ENCODE measurements around the gene ATF4.
A peak's percentile ranks its signal among the peaks of the same experiment; 100 is the strongest.

DNA sequence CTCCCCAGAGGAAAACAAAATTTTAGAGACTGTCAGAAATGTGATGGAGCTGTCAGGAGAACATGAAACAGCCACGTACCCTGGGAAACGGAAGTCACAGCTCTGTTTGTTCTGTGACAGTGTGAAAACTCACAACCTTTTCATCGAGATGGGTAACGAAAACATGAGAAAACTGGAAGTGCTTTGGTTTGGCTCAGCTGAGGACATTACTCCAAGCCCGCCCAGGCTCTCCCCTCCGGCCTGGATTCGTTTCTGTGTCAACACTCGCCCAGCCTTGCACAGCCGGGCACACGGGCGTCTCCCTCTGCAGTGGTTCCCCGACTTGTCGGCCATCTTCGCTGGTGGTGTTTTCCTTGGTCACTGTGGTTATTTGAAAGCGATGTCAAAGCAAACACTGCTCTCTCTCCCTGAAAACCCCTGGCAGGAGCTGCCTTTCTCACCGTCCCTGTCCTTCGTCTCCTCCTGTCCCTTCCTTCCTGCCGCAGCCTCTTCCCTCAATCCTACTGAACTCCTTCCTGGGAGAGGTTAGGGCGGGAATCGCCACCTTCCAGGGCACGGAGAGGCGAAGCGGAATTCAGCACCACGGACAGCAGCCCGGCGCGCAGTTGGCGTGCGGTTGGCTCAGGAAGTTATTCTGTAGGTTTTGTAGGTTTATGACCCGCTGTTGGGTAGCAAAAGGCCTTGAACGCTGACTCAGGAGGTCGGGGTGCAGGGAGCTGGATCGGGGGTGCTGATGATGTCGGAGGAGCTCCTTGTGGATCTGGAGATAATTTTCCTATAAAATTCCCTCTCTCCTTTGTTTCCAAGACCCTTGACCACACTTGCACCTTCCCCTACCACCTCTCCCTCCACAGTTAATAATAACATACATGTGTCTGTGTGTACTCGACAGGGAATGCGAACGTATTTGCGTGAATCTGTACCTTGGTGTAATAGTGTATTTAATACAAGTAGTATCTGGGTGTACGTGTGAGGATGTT is 25.3 kb downstream of the ATF4 start:
- TF ChIP-seq POLR2AphosphoS5 (IDR thresholded peaks at IDR 0.05; ENCODE audit: low read depth, low read length) (no peak), TAF1 (IDR thresholded peaks at IDR 0.05; ENCODE audit: borderline replicate concordance, insufficient read depth, low read length) (no peak), REST (IDR thresholded peaks at IDR 0.05; ENCODE audit: insufficient read depth in 1 of 2, low read depth in 2 of 2, low read length in 2 of 2) (peak; percentile 98 to 100)
